Stimulated activated naive CD4-positive, alpha-beta T cell treated with Interleukin-2 at 50 U/mL for 16 hours (primary cell): Measurements from ENCODE around the gene CARHSP1.
"Not testable (repeated sequence)": the region's sequence is repeated elsewhere in the genome, so short reads cannot be mapped to it uniquely, and the experiment has no call there.

Experiments used
- DNase-seq: peaks from one replicate; lab custom pipeline; 2025; lab: John Stamatoyannopoulos, UW

Gene CARHSP1

DNA sequence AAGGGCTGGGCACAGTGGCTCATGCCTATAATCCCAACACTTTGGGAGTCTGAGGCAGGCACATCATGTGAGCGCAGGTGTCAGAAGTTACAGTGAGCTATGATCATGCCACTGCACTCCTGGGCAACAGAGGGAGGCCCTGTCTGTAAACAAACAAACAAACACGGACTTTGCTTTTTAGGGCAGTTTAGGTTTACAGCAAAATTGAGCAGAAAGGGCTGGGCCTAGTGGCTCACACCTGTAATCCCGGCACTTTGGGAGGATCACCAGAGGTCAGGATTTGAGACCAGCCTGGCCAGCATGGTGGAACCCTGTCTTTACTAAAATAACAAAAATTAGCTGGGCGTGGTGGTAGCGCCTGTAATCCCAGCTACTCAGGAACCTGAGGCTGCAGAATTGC lies 3.3 kb upstream of the CARHSP1 start:
- DNase-seq: no peak

DNA sequence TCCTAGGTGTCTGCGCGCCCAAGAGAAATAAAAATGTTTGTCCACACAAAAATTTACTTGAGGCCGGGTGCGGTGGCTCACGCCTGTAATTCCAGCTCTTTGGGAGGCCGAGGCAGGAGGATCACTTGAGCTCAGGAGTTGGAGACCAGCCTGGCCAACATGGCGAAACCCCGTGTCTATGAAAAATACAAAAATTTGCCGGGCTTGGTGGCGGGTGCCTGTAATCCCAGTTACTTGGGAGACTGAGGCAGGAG lies 1.1 kb upstream of the CARHSP1 start:
- DNase-seq: not testable (repeated sequence)

DNA sequence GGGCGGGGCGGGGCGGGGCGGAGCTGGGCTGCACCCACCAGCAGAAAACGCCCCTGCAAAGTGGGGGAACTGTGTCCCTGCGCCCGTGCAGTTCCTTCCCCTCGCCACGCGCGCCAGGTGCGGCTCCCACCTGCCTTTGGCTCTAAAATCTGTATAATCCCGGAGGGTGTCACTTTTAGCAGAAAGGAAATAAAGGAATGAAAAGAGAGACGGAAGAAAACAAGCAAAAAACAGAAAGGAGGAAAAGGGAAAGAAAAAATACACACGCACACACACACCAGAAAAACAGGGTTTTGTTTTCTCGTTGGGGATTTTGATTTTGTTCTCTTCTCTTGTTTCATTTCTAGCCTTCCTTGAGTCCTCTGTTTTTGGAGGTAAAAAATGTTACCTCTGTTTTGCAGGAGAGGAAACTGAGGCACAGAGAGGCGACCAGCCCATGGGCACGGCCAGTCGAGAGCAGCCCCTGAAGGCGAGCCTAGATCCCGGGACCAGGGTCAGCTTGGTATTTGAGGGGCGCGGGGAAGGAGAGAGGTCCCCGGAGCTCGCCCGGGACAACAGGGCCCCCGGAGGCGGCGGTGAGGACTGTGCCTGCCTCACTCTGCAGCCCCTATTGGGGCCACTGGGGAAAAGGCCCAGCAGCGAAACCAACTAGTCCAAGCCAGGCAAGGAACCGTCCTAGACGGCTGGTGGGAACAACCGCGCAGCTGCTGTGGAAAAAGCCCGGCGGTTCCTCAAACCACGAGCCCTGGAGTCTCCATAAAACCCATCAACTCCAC lies 594 bp upstream of the CARHSP1 start:
- no peak for DNase-seq

DNA sequence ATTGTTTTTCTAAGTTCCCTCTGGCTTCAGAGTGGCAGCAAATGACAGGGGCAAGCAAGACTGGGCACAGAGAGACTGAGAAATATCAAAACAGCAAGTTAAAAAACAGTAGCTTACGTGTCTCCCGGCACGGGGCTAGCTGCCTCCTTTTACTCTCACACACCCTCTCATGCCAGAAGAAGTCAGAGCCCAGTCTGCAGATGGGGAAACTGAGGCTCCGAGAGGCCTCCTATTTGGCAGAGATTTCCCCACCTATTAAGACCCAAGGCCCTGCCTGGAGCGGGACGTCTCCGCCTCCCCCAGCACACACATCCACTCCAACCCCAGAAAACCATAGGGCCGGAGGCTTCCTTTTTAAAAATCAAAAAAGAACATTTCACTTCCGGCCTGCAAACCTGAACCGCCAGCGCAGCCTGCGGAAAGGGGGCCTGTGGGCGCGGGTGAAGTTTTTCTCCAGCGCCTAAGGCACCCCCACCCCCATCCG lies 832 bp downstream of the CARHSP1 start:
- DNase-seq: no peak

DNA sequence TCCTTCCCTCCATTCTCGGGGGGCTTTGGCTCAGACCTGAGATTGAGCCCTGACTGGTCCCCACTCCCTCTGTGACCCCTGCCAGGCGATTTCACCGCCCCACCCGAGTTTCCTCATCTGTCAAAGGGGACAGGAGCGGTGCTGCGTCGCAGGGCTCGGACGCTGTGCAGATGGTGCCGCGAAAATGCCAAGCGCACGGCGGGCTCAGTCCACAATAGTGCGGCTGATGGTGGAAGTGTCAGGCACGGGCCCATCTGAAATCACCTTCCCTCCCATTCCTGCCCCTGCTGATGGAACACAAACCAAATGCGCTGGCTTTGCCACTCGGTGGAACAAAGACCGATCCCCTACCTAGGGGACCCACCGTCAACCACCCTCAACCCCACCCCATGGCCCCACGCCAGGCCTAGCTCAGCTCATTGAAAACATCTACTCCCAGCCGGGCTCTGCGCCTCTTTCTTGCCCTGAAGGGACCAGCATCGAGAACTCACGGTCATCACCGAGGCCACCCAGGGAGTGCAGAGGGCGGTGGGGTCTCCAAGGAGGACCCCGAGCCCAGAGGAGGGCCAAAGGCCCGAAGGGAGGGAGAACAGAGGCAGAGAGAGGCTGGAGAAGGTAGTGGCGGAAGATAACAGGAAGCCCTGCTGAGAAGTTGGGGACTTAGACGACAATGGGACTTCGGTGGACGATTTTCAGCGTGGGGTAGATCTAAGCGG lies 1.4 kb downstream of the CARHSP1 start:
- DNase-seq: no peak

DNA sequence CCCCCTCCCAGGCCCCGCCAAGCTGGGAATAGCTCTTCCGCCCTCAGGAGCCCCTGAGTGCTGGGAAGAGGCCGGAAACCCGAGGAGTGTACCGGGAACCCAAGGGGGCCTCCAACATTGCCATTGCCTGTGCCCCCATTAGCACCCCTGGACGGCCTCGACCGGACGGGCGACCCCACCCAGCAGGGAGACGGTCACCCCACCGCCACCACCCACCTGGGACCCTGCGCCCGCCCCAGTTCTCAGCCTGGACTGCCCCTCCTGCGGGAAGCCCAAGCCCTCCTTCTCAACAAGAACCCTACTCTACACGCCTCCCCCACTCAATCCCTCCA lies 2.0 kb downstream of the CARHSP1 start:
- DNase-seq: no peak

DNA sequence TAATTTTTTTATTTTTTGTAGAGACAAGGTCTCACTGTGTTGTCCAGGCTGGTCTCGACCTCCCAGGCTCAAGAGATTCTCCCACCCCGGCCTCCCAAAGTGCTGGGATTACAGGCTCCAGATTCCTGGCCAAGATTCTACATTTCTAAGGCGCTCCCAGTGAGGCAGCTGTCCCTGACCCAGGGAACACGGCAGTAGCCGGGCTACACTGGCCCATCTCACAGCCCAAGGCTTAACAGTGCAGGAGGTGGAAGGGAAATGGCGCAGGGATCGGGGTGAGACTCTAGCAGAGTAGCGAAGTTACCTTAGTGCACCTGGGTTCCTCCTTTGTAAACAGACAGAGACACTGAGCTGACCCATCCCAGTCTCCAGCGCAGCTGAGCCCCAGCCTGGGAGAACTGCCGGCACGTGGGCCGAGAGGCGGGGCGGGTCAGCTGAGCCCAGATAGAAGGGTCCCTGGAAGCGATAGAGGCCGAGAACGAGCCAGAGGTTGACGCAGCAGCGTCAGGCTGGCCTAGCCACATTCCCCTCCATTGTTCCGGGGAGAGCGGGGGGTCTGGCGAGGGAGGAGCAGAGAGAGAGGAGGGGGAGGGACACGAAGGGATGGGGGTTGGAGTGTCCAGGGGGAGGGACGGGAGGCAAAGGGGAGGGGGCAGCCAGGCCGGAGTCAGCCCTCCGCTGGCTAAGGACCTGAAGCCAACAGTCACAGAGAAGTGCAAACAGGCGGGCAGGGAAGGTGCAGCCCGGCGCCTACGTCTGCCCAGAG lies 2.5 kb downstream of the CARHSP1 start:
- no peak for DNase-seq

DNA sequence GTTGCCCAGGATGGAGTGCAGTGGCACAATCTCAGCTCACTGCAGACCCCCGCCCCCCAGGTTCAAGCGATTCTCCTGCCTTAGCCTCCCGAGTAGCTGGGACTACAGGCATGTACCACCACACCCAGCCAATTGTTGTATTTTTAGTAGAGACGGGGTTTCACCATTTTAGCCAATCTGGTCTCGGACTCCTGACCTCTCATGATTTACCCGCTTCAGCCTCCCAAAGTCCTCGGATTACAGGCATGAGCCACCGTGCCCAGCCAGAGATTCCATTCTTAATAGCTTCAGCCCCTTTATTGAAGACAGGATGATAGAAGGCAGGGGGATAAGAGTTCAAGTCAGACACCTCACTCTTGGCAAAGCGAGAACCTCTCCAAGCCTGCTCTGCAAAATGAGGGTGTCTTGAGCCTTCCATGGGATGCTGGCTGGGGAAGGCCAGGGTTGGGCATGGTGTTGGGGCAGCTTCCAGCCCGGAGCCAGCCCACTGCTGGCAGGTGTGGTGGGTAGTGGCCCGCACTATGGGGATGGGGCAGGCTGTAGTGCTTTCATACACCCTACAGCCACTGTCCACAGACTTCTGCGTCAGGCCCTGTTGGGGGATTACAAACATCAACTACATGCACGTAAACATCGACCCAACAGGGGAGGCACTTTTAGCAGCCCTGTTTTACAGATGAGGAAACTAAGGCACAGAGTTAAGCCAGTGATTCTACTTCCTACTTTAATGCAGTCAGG lies 3.5 kb downstream of the CARHSP1 start:
- no peak for DNase-seq

DNA sequence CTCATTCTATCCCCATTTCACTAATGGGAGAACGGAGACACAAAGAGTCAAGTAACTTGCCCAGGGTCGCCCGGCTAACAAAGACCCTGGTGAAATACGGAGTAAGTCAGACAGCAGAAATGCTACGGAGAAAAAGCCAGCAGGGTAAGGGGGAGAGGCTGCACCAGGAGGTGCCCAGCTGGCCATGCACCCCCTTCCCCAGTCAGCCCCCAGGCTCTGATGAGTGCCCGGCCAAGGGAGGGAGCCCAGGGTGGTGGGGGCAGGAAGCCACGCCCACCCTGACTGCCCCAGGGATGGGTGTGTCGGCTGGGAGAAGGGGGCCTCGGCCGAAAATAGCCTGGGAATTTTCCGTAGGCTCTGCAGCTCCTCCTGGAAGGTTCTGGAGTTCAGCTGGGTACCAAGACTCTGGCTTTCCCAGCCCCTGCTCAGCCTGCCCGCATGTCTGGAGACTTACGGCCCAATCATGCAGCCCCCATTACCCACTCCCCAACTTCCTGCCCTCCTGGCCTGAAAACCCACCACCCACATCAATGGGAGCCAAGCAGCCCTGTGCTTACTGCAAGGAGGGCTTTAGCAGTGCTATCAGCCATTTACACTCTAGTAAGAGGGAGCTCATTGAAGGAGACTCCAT lies 4.2 kb downstream of the CARHSP1 start:
- DNase-seq: no peak

DNA sequence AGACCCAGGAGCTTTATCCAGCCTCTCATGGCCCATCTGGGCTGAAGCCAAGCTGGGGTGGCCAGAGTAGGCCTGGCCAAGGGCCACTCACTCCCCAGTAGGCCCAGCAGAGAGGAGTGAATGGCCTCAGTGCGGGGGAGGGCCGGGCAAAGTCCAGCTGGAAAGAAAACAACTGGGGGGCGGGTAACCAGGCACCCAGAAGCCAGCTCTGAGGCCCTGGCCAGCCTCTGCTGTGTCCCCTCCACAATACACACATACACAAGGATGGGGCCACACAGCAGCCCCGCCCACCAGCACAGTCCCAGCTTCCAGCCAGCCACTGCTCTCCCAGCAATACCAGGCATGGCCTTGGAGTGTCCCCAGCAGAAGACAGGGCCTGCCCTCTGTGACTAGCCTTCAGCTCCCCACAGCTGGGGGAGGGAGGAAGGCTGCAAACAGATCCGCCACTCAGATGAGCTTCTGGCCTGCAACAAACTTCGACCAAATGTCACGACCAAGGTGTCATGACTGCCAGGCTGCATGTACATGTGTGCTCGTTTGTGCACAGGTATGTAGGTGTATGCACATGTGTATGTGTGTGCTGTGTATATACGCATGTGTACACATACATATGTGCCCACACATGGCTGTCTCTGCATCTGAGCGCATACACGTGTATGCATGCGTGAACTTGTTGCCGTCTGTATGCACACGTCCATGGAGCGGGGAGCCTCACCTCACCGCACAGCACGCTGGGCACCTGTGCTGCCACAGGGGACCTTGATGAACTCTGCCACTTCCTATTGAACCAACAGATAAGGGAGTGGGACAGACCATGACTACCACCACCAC lies 5.0 kb downstream of the CARHSP1 start:
- DNase-seq: no peak

DNA sequence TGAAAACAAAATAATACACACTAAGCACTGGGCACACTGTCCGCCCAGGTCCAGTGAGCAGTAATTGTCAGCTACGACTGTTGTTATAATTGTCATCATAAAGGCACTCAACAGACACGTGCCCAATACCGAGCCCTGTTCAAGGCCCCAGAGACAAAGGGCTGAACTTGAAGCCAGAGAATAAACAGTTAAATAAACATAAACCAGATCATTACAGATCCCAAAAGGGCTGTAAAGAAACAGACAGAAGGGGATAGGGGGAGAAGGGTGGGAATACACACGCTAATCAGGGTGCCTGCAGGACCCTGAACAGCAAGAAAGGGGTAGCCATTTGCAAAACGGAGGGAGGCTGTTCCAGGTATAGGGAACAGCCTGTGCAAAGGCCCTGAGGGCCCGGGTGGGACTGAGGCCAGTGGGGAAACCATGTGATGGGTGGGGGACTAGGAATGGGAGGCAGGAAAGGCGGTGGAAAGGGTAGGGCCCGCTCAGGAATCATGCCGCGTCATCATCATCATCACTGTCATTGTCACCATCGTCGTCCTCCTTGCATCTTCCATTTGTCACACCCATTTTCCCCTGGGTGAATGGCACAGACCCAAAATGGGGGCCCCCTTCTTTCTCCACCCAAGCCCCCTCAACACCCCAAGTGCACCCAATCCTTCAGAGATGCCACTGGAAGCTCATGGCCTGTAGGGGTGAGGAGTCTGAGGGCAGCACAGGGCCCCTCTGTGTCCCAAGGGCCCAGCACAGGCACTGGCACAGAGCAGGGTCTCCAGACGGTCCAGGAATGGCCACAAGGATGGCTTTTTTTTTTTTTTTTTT lies 6.3 kb downstream of the CARHSP1 start:
- no peak for DNase-seq

DNA sequence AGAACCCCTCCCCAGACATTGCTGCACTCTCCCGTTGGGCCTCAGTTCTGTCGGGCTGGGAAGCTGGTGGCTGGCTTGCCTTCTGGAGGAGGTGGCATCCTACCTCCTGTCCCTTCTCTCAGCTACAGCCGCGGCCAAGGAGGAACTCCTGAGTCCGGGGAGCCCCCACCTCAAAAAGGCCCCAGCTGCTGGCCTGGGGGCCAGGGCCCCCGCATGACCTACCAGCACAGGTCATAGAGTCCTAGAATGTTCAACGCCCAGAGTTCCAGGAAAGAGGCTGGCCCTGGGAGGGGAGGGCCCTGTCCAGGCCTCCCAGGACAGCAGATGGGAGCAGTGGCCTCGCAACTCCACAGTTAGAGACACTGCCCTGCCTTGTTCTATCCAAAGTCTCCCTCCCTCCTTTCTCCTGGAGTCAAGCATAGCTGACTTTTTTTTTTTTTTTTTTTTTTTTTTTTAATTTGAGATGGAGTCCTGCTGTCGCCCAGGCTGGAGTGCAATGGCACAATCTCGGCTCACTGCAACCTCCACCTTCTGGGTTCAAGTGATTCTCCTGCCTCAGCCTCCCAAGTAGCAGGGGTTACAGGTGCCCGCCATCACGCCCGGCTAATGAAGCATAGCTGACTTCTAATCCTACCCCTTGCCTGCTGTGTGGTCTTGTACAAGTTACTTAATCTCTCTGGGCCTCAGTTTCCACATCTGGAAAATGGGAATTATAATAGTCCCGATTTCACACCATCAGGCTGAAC lies 7.1 kb downstream of the CARHSP1 start:
- DNase-seq: no peak

DNA sequence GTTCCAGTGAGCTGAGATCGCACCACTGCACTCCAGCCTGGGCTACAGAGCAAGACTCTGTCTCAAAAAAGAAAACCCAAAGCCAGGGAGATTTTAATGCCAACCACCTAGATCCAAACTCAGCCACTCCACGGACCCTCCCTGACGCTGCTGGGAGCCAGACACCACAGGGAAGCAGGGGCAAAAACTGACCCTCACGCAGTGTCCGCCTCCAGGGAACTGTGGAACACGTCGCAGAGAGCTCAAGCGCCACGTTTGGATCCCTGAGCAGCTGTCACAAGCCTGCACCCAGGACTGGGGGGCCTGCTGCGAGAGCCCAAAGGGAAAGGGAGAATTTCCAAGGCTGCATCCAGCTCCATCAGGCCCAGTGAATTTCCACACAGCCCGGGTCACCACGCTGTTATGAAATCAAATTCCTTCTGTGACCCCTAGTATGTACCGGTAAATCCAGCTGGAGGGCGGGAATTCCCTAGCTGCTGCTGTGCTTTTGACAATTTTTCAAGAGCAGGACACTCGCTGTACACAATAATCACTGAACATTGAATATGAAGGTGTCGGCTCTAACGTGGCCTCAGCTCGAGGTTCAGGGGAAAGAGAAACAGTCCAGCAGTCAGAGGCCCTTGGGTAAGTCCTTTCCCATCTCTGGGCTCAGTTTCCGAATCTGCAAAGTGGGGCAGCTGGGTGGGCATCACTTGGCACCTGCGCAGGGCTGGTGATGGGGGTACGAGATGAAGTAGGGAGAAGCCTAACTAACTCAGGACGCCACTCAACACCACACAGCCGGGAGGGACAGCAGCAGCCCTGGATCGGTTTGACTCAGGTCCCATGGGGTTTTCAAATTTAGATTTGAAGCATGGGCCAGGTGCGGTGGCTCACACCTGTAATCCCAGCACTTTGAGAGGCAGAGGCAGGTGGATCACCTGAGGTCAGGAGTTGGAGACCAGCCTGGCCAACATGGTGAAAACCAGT lies 8.6 kb downstream of the CARHSP1 start:
- DNase-seq: no peak

DNA sequence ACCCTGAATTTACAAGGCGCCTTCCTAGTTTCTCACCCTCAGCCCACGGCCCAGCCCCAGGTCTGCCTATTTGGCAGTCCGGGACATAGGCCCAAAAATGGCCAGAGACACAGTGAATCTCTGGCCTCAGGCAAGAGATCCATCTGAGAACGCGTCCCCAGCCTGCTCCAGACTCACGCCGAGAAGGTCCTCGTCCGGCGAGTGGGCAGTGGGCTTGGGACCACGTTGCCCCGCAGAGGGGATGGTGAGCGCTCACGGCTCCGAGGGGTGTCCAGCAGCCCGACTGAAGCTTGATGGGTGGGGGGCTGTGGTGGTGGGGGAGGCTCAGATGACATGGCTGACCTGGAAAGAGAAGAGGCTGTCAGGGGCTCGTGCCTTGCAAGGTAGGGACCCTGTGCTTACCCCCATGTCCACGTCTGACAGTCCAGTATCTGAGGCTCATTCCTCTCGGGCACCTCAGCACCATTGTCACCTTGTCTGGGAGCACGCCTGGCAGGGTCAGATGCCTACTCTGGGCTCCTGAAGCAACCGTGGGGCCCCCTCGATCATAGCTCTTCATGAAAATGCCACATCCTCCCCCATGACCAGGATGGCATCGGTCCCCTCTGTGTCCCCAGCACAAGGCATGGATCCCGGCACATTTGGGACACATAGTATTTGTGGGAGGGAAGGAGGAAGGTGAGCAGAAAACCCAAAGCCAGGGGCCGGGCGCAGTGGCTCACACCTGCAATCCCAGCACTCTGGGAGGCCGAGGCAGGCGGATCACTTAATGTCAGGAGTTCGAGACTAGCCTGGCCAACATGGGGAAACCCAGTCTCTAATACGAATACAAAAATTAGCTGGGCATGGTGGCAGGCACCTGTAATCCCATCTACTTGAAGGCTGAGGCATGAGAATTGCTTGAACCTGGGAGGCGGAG lies 9.6 kb downstream of the CARHSP1 start:
- DNase-seq: no peak

DNA sequence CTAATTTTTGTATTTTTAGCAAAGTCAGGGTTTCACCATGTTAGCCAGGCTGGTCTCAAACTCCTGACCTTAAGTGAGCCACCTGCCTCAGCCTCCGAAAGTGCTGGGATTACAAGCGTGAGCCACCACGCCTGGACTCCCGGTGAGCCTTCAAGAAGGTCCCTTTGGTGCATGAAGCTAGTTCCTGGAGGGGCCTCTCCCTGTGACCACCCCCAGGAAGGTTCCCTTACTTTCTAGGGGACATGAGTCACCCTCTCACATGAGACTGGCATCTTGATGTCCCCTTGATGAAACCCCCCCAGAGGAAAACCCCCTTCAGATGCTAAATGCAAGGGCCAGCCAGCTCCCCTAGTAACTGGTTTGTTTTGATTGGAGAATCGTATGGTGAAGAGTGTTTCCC lies 12.8 kb downstream of the CARHSP1 start:
- DNase-seq: no peak

DNA sequence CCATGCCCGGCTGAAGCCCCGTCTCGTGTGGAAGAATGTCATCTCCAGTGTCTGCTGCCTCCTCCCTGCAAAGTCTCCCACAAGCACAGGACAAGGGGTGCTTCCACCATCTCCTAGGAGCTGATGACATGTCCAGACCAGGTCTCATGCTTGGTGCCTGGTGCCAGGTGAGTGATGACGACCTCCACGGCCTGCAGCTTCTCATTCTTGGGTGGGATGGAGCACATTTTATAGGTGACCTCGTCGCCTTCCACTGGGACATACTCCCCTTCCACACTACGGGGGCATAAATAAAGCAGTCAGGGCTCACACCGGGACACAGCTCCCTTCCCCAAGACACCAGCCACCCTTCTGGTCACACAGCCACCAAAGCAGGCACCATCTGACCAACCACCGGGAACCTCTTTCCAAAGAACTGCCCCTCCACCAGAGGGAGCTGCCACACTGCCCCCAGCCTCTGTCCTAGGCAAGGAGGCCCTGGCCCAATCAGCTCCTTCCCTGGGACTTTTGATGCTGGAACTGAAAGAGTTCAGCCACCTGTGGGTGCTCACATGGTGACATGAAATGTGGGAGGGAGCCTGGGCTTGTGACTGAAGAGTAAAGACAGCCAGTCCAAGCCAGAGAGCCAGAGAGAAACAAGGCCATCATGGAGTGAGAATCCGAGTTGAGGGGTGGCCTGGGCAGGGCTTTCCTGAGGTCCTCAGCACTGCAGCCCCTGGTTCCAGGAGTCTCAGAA lies 13.6 kb downstream of the CARHSP1 start:
- no peak for DNase-seq
